NOMO-1 treated with dmso at 0.1 percent for 144 hours (cell line): ENCODE data around the gene PTPRM.
"Not testable (repeated sequence)": the region's sequence is repeated elsewhere in the genome, so short reads cannot be mapped to it uniquely, and the experiment has no call there.

Experiments
- DNase-seq: peaks from one replicate; lab custom pipeline; 2025; ENCODE audit not compliant: unreplicated experiment; lab: John Stamatoyannopoulos, UW

Gene PTPRM

GRCh38 chr18:7927119-7927518 lies 360.0 kb downstream of the PTPRM start:
- DNase-seq = no peak

GRCh38 chr18:7931763-7932162 lies 364.6 kb downstream of the PTPRM start:
- no peak for DNase-seq

- no peak for DNase-seq
Measured at GRCh38 chr18:7937268-7937667, 370.2 kb downstream of the PTPRM start.

GRCh38 chr18:7939521-7939920 lies 372.4 kb downstream of the PTPRM start:
- no peak for DNase-seq

GRCh38 chr18:7940379-7940778 lies 373.3 kb downstream of the PTPRM start:
- no peak for DNase-seq

- no peak for DNase-seq
Measured at GRCh38 chr18:7940971-7941370, 373.9 kb downstream of the PTPRM start.

GRCh38 chr18:7941533-7941932 lies 374.4 kb downstream of the PTPRM start:
- DNase-seq = no peak

- DNase-seq = no peak
Measured at GRCh38 chr18:7945882-7946281, 378.8 kb downstream of the PTPRM start.

- DNase-seq = no peak
Measured at GRCh38 chr18:7946734-7947377, 379.7 kb downstream of the PTPRM start.

GRCh38 chr18:7950380-7951136 lies 383.4 kb downstream of the PTPRM start:
- no peak for DNase-seq

GRCh38 chr18:7953095-7953958 lies 386.2 kb downstream of the PTPRM start:
- DNase-seq = no peak

GRCh38 chr18:7954238-7954637 lies 387.1 kb downstream of the PTPRM start:
- no peak for DNase-seq

- no peak for DNase-seq
Measured at GRCh38 chr18:7955175-7955574, 388.1 kb downstream of the PTPRM start.

- no peak for DNase-seq
Measured at GRCh38 chr18:7957297-7957696, 390.2 kb downstream of the PTPRM start.

- no peak for DNase-seq
Measured at GRCh38 chr18:7958081-7958896, 391.2 kb downstream of the PTPRM start.

- no peak for DNase-seq
Measured at GRCh38 chr18:7958897-7959146, 391.7 kb downstream of the PTPRM start.

GRCh38 chr18:7966682-7967081 lies 399.6 kb downstream of the PTPRM start:
- DNase-seq = not testable (repeated sequence)

- no peak for DNase-seq
Measured at GRCh38 chr18:7974200-7974874, 407.2 kb downstream of the PTPRM start.

- no peak for DNase-seq
Measured at GRCh38 chr18:7977897-7978296, 410.8 kb downstream of the PTPRM start.

- DNase-seq = no peak
Measured at GRCh38 chr18:7978834-7979233, 411.7 kb downstream of the PTPRM start.

GRCh38 chr18:7979714-7980113 lies 412.6 kb downstream of the PTPRM start:
- DNase-seq = no peak
